OCI-LY1 (cell line): Measurements from ENCODE around the gene KCNF1.

Experiments
- H2AFZ ChIP-seq: fragments of 200-600 bp; sonication (generic), shearing (Covaris generic); 2 replicates; pipeline ENCODE4 v1.6.0; 2014; ENCODE audit warnings: antibody characterized with exemption, mild to moderate bottlenecking, low read length
- H3F3A ChIP-seq: fragments of 200-600 bp; sonication (generic), shearing (Covaris generic); 2 replicates; pipeline ENCODE4 v1.6.0; 2014; ENCODE audit warnings: mild to moderate bottlenecking, antibody characterized with exemption, low read length, moderate library complexity; ENCODE audit not compliant: insufficient read depth
- H3K27ac ChIP-seq: fragments of 200-600 bp; sonication (generic); 2 replicates; pipeline ENCODE4 v1.5.1; 2014; ENCODE audit warnings: low read length, mixed run types, mild to moderate bottlenecking, low read depth; ENCODE audit not compliant: poor library complexity, severe bottlenecking
- H3K27me3 ChIP-seq: fragments of 200-600 bp; sonication (generic); 2 replicates; pipeline ENCODE4 v1.6.0; 2014; ENCODE audit warnings: antibody characterized with exemption, mild to moderate bottlenecking, low read length, moderate library complexity; ENCODE audit not compliant: insufficient read depth
- H3K36me3 ChIP-seq: fragments of 200-600 bp; sonication (generic); 2 replicates; pipeline ENCODE4 v1.6.1; 2014; ENCODE audit warnings: mild to moderate bottlenecking, antibody characterized with exemption, low read length, moderate library complexity, mixed read lengths; ENCODE audit not compliant: insufficient read depth
- H3K4me1 ChIP-seq: fragments of 200-600 bp; sonication (generic); 2 replicates; pipeline ENCODE4 v1.5.1; 2014; ENCODE audit warnings: mild to moderate bottlenecking, low read length, moderate library complexity; ENCODE audit not compliant: insufficient read depth, severe bottlenecking
- H3K4me2 ChIP-seq: fragments of 200-600 bp; sonication (generic), shearing (Covaris generic); 2 replicates; pipeline ENCODE4 v1.6.1; 2014; ENCODE audit warnings: low read length
- H3K4me3 ChIP-seq: fragments of 200-600 bp; sonication (generic); 2 replicates; pipeline ENCODE4 v1.5.1; 2014; ENCODE audit warnings: low read length, low read depth, mild to moderate bottlenecking, mixed read lengths; ENCODE audit not compliant: poor library complexity, severe bottlenecking
- H3K79me2 ChIP-seq: fragments of 200-600 bp; shearing (Covaris generic); 2 replicates; pipeline ENCODE4 v1.6.1; 2016; ENCODE audit warnings: mixed run types, low read length, mixed read lengths; ENCODE audit not compliant: insufficient read depth
- H3K9ac ChIP-seq: fragments of 200-600 bp; sonication (generic), shearing (Covaris generic); 2 replicates; pipeline ENCODE4 v1.6.1; 2014; ENCODE audit warnings: mild to moderate bottlenecking, low read length, mixed read lengths
- H3K9me2 ChIP-seq: fragments of 200-600 bp; sonication (generic), shearing (Covaris generic); 2 replicates; pipeline ENCODE4 v1.6.1; 2014; ENCODE audit warnings: low read depth, mild to moderate bottlenecking, low read length, mixed read lengths
- H3K9me3 ChIP-seq: fragments of 200-600 bp; shearing (Covaris generic); 2 replicates; pipeline ENCODE4 v1.6.1; 2014; ENCODE audit warnings: low read length, mixed read lengths
- H4K20me1 ChIP-seq: fragments of 200-600 bp; sonication (generic), shearing (Covaris generic); 2 replicates; pipeline ENCODE4 v1.6.0; 2016; ENCODE audit warnings: mild to moderate bottlenecking, low read length; ENCODE audit not compliant: insufficient read depth
- EZH2 ChIP-seq: fragments of 200-600 bp; sonication (generic), shearing (Covaris generic); IDR thresholded peaks from 2 replicates; pipeline ENCODE4 v1.8.0; 2017; ENCODE audit warnings: borderline replicate concordance, mixed run types, mild to moderate bottlenecking, antibody characterized with exemption, low read length, moderate library complexity, mixed read lengths
- TF ChIP-seq, protein P1 (sequence below): fragments of 200-600 bp; sonication (generic), shearing (Covaris generic); IDR thresholded peaks from 2 replicates; pipeline ENCODE4 v1.5.1; 2017; ENCODE audit warnings: mild to moderate bottlenecking, antibody characterized with exemption, low read length, moderate library complexity, mixed read lengths

KCNF1 gene

DNA sequence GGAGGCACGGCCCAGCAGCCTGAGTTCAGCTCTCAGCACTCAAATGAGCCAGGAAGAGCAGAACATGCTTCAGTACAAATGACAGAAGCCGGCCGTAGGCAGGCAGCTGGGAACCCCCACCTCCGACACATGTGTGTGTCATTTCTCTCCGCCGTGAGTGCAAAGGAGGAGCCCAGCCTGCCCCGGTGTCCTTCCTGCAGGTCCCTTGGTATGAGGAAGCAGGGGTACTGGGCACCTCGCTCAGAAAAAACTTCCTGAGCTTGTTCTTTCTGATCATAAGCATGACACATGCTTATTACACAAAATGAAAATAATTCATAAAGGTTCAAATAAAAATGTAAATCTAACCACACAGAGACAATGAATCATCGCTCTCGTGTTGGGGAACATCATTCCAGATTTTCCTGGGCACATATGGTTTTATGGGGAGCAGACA lies 35.3 kb downstream of the KCNF1 start:
- Histone ChIP-seq H4K20me1 (no peaks in the 10 kb centered on the region), H3K9ac (no peak overlapping the region), H3K27ac (no peak overlapping the region), H3K4me2 (no peak overlapping the region), H3K9me3 (no peaks in the 10 kb centered on the region), H3F3A (no peaks in the 10 kb centered on the region), H3K9me2 (no peaks in the 10 kb centered on the region), H3K4me3 (no peak overlapping the region), H3K27me3 (0 out of 2 replicates have a peak, but pooled peaks cover 3% of the 10 kb centered on the region), H3K4me1 (no peaks in the 10 kb centered on the region), H2AFZ (no peak overlapping the region), H3K36me3 (no peaks in the 10 kb centered on the region), H3K79me2 (no peaks in the 10 kb centered on the region)
- TF ChIP-seq, protein P1, sequence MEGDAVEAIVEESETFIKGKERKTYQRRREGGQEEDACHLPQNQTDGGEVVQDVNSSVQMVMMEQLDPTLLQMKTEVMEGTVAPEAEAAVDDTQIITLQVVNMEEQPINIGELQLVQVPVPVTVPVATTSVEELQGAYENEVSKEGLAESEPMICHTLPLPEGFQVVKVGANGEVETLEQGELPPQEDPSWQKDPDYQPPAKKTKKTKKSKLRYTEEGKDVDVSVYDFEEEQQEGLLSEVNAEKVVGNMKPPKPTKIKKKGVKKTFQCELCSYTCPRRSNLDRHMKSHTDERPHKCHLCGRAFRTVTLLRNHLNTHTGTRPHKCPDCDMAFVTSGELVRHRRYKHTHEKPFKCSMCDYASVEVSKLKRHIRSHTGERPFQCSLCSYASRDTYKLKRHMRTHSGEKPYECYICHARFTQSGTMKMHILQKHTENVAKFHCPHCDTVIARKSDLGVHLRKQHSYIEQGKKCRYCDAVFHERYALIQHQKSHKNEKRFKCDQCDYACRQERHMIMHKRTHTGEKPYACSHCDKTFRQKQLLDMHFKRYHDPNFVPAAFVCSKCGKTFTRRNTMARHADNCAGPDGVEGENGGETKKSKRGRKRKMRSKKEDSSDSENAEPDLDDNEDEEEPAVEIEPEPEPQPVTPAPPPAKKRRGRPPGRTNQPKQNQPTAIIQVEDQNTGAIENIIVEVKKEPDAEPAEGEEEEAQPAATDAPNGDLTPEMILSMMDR = no peak
- no peak for TF ChIP-seq EZH2

DNA sequence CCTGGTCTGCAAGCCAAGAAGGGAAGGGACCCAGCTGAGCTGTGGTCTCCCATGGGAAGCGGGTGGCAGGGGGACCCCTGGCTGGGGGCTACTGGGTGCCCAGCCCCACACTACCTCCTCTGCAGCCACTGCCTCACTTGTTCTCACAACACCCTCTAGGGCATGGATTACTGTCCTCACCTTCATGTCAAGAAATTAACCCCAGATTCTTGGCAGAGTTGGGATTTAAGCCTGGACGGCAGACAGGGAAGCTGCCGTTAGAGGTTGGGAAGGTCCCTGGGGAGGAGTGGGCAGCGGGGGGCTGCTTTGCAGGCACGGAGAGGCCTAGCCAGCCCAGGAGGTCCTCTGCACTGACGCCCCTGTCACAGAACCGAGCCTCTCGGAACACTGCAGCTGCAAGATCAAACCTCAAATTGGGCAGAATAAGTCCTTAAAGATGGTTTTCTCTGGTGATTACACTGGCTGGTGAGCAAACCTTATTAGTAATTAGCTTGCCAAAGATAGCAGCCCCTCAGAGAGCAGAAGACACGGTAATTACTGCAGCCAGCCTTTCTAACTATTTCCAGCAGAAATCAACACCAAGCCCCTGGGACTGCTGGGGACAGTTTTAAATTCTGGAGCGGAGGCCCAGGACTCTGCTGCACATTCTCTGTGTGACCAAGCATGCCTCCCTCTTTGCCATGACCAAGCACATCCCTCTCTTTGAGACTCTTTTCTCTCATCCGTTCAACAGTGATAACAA lies 35.9 kb downstream of the KCNF1 start:
- Histone ChIP-seq H3K79me2 (no peaks in the 10 kb centered on the region), H3K4me2 (no peak overlapping the region), H2AFZ (no peak overlapping the region), H3K36me3 (no peaks in the 10 kb centered on the region), H3K27ac (no peak overlapping the region), H4K20me1 (no peaks in the 10 kb centered on the region), H3K9me2 (no peaks in the 10 kb centered on the region), H3K9ac (no peak overlapping the region), H3K4me3 (no peak overlapping the region), H3K9me3 (no peaks in the 10 kb centered on the region), H3K4me1 (no peaks in the 10 kb centered on the region), H3K27me3 (0 out of 2 replicates have a peak, but pooled peaks cover 3% of the 10 kb centered on the region), H3F3A (no peaks in the 10 kb centered on the region)
- TF ChIP-seq EZH2 = no peak

DNA sequence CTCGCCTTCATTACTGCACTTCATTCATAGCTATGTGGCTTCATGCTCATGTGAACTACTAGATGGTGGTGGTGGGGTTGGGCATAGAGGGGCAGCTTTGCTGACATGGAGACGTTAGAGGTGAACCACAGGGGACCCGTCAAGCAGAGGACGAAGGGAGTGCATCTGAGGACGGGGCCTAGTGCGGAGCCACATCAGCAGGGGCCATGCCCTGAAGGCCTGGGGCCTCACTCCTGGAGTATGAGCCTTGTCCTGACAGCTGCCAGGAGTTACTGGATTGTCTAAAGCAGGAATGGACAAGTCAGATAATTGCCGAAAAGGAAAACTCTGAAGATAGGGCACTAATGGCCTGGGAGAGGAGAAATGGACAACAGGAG lies 36.4 kb downstream of the KCNF1 start:
- H3K27me3 ChIP-seq = 0 out of 2 replicates have a peak, but pooled peaks cover 3% of the 10 kb centered on the region
- no peaks in the 10 kb centered on the region for H3K79me2 ChIP-seq
- H3K27ac ChIP-seq = no peak overlapping the region
- no peak overlapping the region for H3K9ac ChIP-seq
- H3K4me3 ChIP-seq = no peak overlapping the region
- no peaks in the 10 kb centered on the region for H3K9me3 ChIP-seq
- TF ChIP-seq EZH2 = no peak
- TF ChIP-seq, protein P1 = no peak
- H3K4me1 ChIP-seq = no peaks in the 10 kb centered on the region
- no peaks in the 10 kb centered on the region for H3K9me2 ChIP-seq
- no peak overlapping the region for H2AFZ ChIP-seq
- H4K20me1 ChIP-seq = no peaks in the 10 kb centered on the region
- H3K36me3 ChIP-seq = no peaks in the 10 kb centered on the region
- H3K4me2 ChIP-seq = no peak overlapping the region
- H3F3A ChIP-seq = no peaks in the 10 kb centered on the region
